ENCODE data around the gene SORL1. TPM values are rescaled to one million over a fixed set of nuclear protein-coding genes. Genes with fewer than 3 reads are reported as not detected.

Gene SORL1
- polyA plus RNA-seq, 1 donor from 2014 or later = 6.5 TPM

GRCh38 chr11:121418625-121419114 is 33.4 kb upstream of the SORL1 start:
- no peak overlapping the region for H3K4me2 ChIP-seq (ENCODE audit: low read length)
- H3K9me2 ChIP-seq (ENCODE audit: insufficient read depth, low read length) = no peaks in the 10 kb centered on the region
- no peak for TF ChIP-seq RAD21 (conservative IDR thresholded peaks at IDR 0.05)
- no peak for TF ChIP-seq TAF1 (IDR thresholded peaks at IDR 0.05; ENCODE audit: low read depth)
- no peak for TF ChIP-seq EZH2 (IDR thresholded peaks at IDR 0.05; ENCODE audit: borderline replicate concordance, insufficient read depth, low read length, poor library complexity, severe bottlenecking)
- H2AFZ ChIP-seq (ENCODE audit: low read depth, low read length) = no peak overlapping the region
- H3K79me2 ChIP-seq (replicated peaks; ENCODE audit: insufficient read depth, low read length) = no peaks in the 10 kb centered on the region
- no peak overlapping the region for H3K9ac ChIP-seq (ENCODE audit: low read length)
- no peaks in the 10 kb centered on the region for H3K9me3 ChIP-seq (ENCODE audit: low read length)
- H4K20me1 ChIP-seq (ENCODE audit: insufficient read depth) = no peaks in the 10 kb centered on the region
- no peak overlapping the region for H3K27ac ChIP-seq (ENCODE audit: low read length)
- H3K4me3 ChIP-seq (ENCODE audit: low read length) = no peak overlapping the region
- no peaks in the 10 kb centered on the region for H3K36me3 ChIP-seq (ENCODE audit: insufficient read depth, low read length)
- no peaks in the 10 kb centered on the region for H3K27me3 ChIP-seq (ENCODE audit: insufficient read depth, low read depth, low read length)
- H3F3A ChIP-seq (ENCODE audit: insufficient read depth, low read length, poor library complexity, severe bottlenecking) = no peaks in the 10 kb centered on the region

- Histone ChIP-seq H3K9ac (ENCODE audit: low read length) (no peak overlapping the region), H3K27ac (ENCODE audit: low read length) (no peak overlapping the region), H3K4me3 (ENCODE audit: low read length) (no peak overlapping the region), H3F3A (ENCODE audit: insufficient read depth, low read length, poor library complexity, severe bottlenecking) (no peaks in the 10 kb centered on the region), H3K9me3 (ENCODE audit: low read length) (no peaks in the 10 kb centered on the region), H2AFZ (ENCODE audit: low read depth, low read length) (no peak overlapping the region), H3K9me2 (ENCODE audit: insufficient read depth, low read length) (no peaks in the 10 kb centered on the region), H3K79me2 (replicated peaks; ENCODE audit: insufficient read depth, low read length) (no peaks in the 10 kb centered on the region), H3K4me2 (ENCODE audit: low read length) (no peak overlapping the region), H3K36me3 (ENCODE audit: insufficient read depth, low read length) (no peaks in the 10 kb centered on the region), H4K20me1 (ENCODE audit: insufficient read depth) (no peaks in the 10 kb centered on the region), H3K27me3 (ENCODE audit: insufficient read depth, low read depth, low read length) (no peaks in the 10 kb centered on the region)
- no peak for TF ChIP-seq EP300 (conservative IDR thresholded peaks at IDR 0.05; ENCODE audit: poor library complexity, severe bottlenecking)
- TF ChIP-seq POLR2AphosphoS5 (IDR thresholded peaks at IDR 0.05) = no peak
- TF ChIP-seq MXI1 (conservative IDR thresholded peaks at IDR 0.05; ENCODE audit: poor library complexity, severe bottlenecking) = no peak
- no peak for TF ChIP-seq CTCF (IDR thresholded peaks at IDR 0.05; ENCODE audit: poor library complexity, severe bottlenecking)
- TF ChIP-seq RAD21 (conservative IDR thresholded peaks at IDR 0.05) = no peak
- no peak for TF ChIP-seq SMC3 (conservative IDR thresholded peaks at IDR 0.05; ENCODE audit: poor library complexity)
- TF ChIP-seq TAF1 (IDR thresholded peaks at IDR 0.05; ENCODE audit: low read depth) = no peak
- no peak for TF ChIP-seq EZH2 (IDR thresholded peaks at IDR 0.05; ENCODE audit: borderline replicate concordance, insufficient read depth, low read length, poor library complexity, severe bottlenecking)
These were observed 32.3 kb upstream of the SORL1 start for GRCh38 chr11:121419836-121420235.

GRCh38 chr11:121420398-121420797 is 31.7 kb upstream of the SORL1 start:
- Histone ChIP-seq H3K27ac (ENCODE audit: low read length) (no peak overlapping the region), H4K20me1 (ENCODE audit: insufficient read depth) (no peaks in the 10 kb centered on the region), H3K27me3 (ENCODE audit: insufficient read depth, low read depth, low read length) (no peaks in the 10 kb centered on the region), H3K4me3 (ENCODE audit: low read length) (no peak overlapping the region), H3K9me2 (ENCODE audit: insufficient read depth, low read length) (no peaks in the 10 kb centered on the region), H3F3A (ENCODE audit: insufficient read depth, low read length, poor library complexity, severe bottlenecking) (no peaks in the 10 kb centered on the region), H3K9ac (ENCODE audit: low read length) (no peak overlapping the region), H3K9me3 (ENCODE audit: low read length) (no peaks in the 10 kb centered on the region), H3K4me2 (ENCODE audit: low read length) (no peak overlapping the region), H2AFZ (ENCODE audit: low read depth, low read length) (no peak overlapping the region), H3K79me2 (replicated peaks; ENCODE audit: insufficient read depth, low read length) (no peaks in the 10 kb centered on the region), H3K36me3 (ENCODE audit: insufficient read depth, low read length) (no peaks in the 10 kb centered on the region)
- TF ChIP-seq POLR2AphosphoS5 (IDR thresholded peaks at IDR 0.05) (no peak), EP300 (conservative IDR thresholded peaks at IDR 0.05; ENCODE audit: poor library complexity, severe bottlenecking) (no peak), EZH2 (IDR thresholded peaks at IDR 0.05; ENCODE audit: borderline replicate concordance, insufficient read depth, low read length, poor library complexity, severe bottlenecking) (no peak), MXI1 (conservative IDR thresholded peaks at IDR 0.05; ENCODE audit: poor library complexity, severe bottlenecking) (no peak), CTCF (IDR thresholded peaks at IDR 0.05; ENCODE audit: poor library complexity, severe bottlenecking) (no peak), SMC3 (conservative IDR thresholded peaks at IDR 0.05; ENCODE audit: poor library complexity) (no peak), RAD21 (conservative IDR thresholded peaks at IDR 0.05) (no peak), TAF1 (IDR thresholded peaks at IDR 0.05; ENCODE audit: low read depth) (no peak)

Measured in neural cell (in vitro differentiated cells).